ENCODE data around the gene ZBTB47. TPM values are rescaled to one million over a fixed set of nuclear protein-coding genes. Genes with fewer than 3 reads are reported as not detected.

ZBTB47 gene
- total RNA-seq, 1 experiment from 2014 or later, result 8.1 TPM

DNA sequence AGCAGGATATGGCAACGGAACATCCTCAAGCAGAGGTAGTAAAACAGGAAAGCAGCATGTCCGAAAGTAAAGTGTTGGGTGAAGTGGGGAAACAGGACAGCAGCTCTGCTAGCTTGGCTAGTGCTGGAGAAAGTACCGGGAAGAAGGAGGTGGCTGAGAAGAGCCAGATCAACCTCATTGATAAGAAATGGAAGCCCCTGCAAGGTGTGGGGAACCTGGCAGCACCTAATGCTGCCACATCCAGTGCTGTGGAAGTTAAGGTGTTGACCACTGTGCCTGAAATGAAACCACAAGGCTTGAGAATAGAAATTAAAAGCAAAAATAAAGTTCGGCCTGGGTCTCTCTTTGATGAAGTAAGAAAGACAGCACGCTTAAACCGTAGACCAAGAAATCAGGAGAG lies 14.3 kb upstream of the ZBTB47 start:
- Histone ChIP-seq H3F3A (ENCODE audit: insufficient read depth, low read depth) (0 out of 2 replicates have a peak, but pooled peaks cover 4% of the 10 kb centered on the region), H3K36me3 (ENCODE audit: low read depth) (peaks cover 35% of the 10 kb centered on the region), H3K9me3 (ENCODE audit: insufficient read depth, low read depth) (no peaks in the 10 kb centered on the region), H4K20me1 (ENCODE audit: insufficient read depth) (no peaks in the 10 kb centered on the region), H3K4me1 (replicated peaks; ENCODE audit: insufficient read depth) (no peaks in the 10 kb centered on the region), H3K9me2 (ENCODE audit: insufficient read depth) (no peaks in the 10 kb centered on the region), H2AFZ (no peak overlapping the region), H3K4me3 (no peak overlapping the region), H3K79me2 (ENCODE audit: low read depth) (no peaks in the 10 kb centered on the region), H3K27me3 (ENCODE audit: insufficient read depth, low read depth) (no peaks in the 10 kb centered on the region), H3K4me2 (no peak overlapping the region), H3K27ac (no peak overlapping the region)
- ChIA-PET POLR2A (ENCODE audit: unreplicated experiment) (no interaction called here), CTCF (no interaction called here)
- BruUV-seq (replicated peaks), result no TSS peak
- no peak for DNase-seq
- TF ChIP-seq EZH2 (IDR thresholded peaks at IDR 0.05; ENCODE audit: low read depth), result no peak
- TF ChIP-seq, protein P1, sequence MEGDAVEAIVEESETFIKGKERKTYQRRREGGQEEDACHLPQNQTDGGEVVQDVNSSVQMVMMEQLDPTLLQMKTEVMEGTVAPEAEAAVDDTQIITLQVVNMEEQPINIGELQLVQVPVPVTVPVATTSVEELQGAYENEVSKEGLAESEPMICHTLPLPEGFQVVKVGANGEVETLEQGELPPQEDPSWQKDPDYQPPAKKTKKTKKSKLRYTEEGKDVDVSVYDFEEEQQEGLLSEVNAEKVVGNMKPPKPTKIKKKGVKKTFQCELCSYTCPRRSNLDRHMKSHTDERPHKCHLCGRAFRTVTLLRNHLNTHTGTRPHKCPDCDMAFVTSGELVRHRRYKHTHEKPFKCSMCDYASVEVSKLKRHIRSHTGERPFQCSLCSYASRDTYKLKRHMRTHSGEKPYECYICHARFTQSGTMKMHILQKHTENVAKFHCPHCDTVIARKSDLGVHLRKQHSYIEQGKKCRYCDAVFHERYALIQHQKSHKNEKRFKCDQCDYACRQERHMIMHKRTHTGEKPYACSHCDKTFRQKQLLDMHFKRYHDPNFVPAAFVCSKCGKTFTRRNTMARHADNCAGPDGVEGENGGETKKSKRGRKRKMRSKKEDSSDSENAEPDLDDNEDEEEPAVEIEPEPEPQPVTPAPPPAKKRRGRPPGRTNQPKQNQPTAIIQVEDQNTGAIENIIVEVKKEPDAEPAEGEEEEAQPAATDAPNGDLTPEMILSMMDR (conservative IDR thresholded peaks at IDR 0.05), result no peak
- intact Hi-C loops (cut with micrococcal nuclease; ENCODE audit: unreplicated experiment), result no loop called here

DNA sequence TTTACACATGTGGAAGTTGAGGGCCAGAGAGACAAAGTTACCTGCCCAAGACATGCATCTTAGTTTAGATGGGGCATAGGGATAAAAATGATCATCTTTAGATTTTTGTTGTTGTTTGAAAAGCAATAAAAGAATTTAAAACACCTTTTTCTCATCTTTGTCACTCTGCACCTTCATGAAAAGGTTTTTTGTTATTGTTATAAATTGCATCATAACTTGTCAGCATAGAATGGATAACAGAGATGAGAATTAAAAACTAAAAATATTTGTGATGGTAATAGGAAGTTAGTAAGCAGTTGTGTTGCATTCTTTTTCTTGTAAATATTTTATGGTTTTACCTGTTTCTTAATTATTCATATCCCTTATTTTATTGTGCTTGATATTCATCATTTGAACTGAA lies 13.4 kb upstream of the ZBTB47 start:
- DNase-seq, result no peak
- H3K4me3 ChIP-seq, result no peak overlapping the region
- H2AFZ ChIP-seq, result no peak overlapping the region
- no peaks in the 10 kb centered on the region for H3K9me3 ChIP-seq (ENCODE audit: insufficient read depth, low read depth)
- H3K4me1 ChIP-seq (replicated peaks; ENCODE audit: insufficient read depth), result no peaks in the 10 kb centered on the region
- no peaks in the 10 kb centered on the region for H3K9me2 ChIP-seq (ENCODE audit: insufficient read depth)
- CTCF ChIA-PET, result interaction anchor here (0.6 to 1.0 kb wide), 3 partner anchors 23 to 519 kb away, joined by 3 to 6 read pairs (median 5); partner anchors contain the start of gene VIPR1
- no peaks in the 10 kb centered on the region for H3K79me2 ChIP-seq (ENCODE audit: low read depth)
- H3K36me3 ChIP-seq (ENCODE audit: low read depth), result peaks cover 29% of the 10 kb centered on the region; the same call in 1 of the 2 replicates
- intact Hi-C loops (cut with micrococcal nuclease; ENCODE audit: unreplicated experiment), result no loop called here
- H3K27me3 ChIP-seq (ENCODE audit: insufficient read depth, low read depth), result no peaks in the 10 kb centered on the region
- H4K20me1 ChIP-seq (ENCODE audit: insufficient read depth), result no peaks in the 10 kb centered on the region
- POLR2A ChIA-PET (ENCODE audit: unreplicated experiment), result interaction anchor here (0.7 kb wide), 1 partner anchor 1533 kb away, joined by 4 read pairs; no protein-coding TSS in a partner anchor
- no TSS peak for BruUV-seq (replicated peaks)
- 0 out of 2 replicates have a peak, but pooled peaks cover 4% of the 10 kb centered on the region for H3F3A ChIP-seq (ENCODE audit: insufficient read depth, low read depth)
- TF ChIP-seq EZH2 (IDR thresholded peaks at IDR 0.05; ENCODE audit: low read depth), result no peak
- TF ChIP-seq, protein P1 (conservative IDR thresholded peaks at IDR 0.05), result no peak
- H3K27ac ChIP-seq, result no peak overlapping the region
- no peak overlapping the region for H3K4me2 ChIP-seq

DNA sequence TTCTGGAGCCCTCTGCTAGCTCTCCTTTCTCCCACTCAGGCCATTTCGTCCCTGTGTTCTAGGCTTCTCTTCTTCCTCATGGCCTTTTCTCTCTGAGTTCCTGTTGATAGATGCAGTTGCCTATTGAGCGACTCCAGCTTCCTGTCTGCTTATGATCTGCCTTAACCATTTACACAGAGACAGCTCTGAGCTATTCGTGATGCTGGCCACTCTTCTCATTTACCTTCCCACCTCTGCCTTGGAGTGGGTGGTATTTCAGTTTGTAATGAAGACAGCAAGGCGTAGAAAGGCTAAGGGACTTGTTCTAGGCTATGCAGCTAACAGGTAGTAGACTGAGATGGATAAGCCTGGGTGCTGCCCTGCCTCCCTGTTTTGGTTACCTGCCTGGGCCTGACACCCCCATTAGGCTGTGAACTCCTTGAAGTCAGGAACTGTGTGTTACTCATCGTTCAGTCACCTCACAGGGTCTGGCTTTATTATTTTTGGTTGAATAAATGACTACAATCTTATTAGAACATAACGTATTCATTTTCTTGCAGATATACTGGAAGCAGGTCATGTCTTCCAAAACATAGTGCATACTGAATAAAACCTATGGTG lies 12.6 kb upstream of the ZBTB47 start:
- H3K9me2 ChIP-seq (ENCODE audit: insufficient read depth), result no peaks in the 10 kb centered on the region
- H3K36me3 ChIP-seq (ENCODE audit: low read depth), result peaks cover 29% of the 10 kb centered on the region; the same call in 1 of the 2 replicates
- H3K4me1 ChIP-seq (replicated peaks; ENCODE audit: insufficient read depth), result no peaks in the 10 kb centered on the region
- intact Hi-C loops (cut with micrococcal nuclease; ENCODE audit: unreplicated experiment), result no loop called here
- H3K79me2 ChIP-seq (ENCODE audit: low read depth), result no peaks in the 10 kb centered on the region
- no peak overlapping the region for H3K4me3 ChIP-seq
- TF ChIP-seq EZH2 (IDR thresholded peaks at IDR 0.05; ENCODE audit: low read depth), result no peak
- TF ChIP-seq, protein P1 (conservative IDR thresholded peaks at IDR 0.05), result no peak
- H3F3A ChIP-seq (ENCODE audit: insufficient read depth, low read depth), result 0 out of 2 replicates have a peak, but pooled peaks cover 4% of the 10 kb centered on the region
- no peak for DNase-seq
- CTCF ChIA-PET, result interaction anchor here (0.6 to 1.0 kb wide), 3 partner anchors 24 to 520 kb away, joined by 3 to 6 read pairs (median 5); partner anchors contain the start of gene VIPR1
- H3K27ac ChIP-seq, result no peak overlapping the region
- H3K27me3 ChIP-seq (ENCODE audit: insufficient read depth, low read depth), result no peaks in the 10 kb centered on the region
- no peak overlapping the region for H3K4me2 ChIP-seq
- H3K9me3 ChIP-seq (ENCODE audit: insufficient read depth, low read depth), result no peaks in the 10 kb centered on the region
- no TSS peak for BruUV-seq (replicated peaks)
- POLR2A ChIA-PET (ENCODE audit: unreplicated experiment), result interaction anchor here (0.7 kb wide), 1 partner anchor 1534 kb away, joined by 4 read pairs; no protein-coding TSS in a partner anchor
- no peak overlapping the region for H2AFZ ChIP-seq
- no peaks in the 10 kb centered on the region for H4K20me1 ChIP-seq (ENCODE audit: insufficient read depth)
